AG09319 (cell line): ENCODE results near the gene NUBPL.

Source experiments
- DNase-seq: peaks from one replicate; pipeline ENCODE4 v3.0.0-alpha.2; 2010; ENCODE audit warnings: low read depth; ENCODE audit errors: extremely low read depth
- TF ChIP-seq, protein P1 (sequence below): IDR thresholded peaks from 2 replicates; pipeline ENCODE4 v1.5.1; 2011; ENCODE audit warnings: low read depth, mild to moderate bottlenecking, inconsistent platforms, low read length, moderate library complexity

Gene NUBPL

DNA sequence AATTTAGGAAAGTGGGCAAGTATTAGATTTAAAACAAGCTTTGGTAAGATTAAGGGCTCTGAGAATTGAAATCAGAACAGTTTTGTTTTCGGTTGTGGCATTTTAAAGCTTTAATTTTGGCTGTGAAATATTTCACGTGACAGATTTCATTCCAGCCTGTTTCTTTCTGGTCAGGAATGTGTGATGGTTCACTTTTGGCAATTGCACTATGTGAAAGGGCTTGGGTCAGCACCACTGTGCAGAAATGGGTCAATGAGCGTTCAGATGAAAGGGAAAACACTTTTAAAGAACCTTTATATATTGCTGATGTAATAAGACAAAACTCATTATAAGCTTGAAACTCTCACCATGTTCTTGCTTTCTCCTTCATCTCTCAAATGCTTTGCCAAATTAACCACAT is 17.1 kb downstream of the NUBPL start:
- TF ChIP-seq, protein P1, sequence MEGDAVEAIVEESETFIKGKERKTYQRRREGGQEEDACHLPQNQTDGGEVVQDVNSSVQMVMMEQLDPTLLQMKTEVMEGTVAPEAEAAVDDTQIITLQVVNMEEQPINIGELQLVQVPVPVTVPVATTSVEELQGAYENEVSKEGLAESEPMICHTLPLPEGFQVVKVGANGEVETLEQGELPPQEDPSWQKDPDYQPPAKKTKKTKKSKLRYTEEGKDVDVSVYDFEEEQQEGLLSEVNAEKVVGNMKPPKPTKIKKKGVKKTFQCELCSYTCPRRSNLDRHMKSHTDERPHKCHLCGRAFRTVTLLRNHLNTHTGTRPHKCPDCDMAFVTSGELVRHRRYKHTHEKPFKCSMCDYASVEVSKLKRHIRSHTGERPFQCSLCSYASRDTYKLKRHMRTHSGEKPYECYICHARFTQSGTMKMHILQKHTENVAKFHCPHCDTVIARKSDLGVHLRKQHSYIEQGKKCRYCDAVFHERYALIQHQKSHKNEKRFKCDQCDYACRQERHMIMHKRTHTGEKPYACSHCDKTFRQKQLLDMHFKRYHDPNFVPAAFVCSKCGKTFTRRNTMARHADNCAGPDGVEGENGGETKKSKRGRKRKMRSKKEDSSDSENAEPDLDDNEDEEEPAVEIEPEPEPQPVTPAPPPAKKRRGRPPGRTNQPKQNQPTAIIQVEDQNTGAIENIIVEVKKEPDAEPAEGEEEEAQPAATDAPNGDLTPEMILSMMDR = no peak
- DNase-seq = no peak

DNA sequence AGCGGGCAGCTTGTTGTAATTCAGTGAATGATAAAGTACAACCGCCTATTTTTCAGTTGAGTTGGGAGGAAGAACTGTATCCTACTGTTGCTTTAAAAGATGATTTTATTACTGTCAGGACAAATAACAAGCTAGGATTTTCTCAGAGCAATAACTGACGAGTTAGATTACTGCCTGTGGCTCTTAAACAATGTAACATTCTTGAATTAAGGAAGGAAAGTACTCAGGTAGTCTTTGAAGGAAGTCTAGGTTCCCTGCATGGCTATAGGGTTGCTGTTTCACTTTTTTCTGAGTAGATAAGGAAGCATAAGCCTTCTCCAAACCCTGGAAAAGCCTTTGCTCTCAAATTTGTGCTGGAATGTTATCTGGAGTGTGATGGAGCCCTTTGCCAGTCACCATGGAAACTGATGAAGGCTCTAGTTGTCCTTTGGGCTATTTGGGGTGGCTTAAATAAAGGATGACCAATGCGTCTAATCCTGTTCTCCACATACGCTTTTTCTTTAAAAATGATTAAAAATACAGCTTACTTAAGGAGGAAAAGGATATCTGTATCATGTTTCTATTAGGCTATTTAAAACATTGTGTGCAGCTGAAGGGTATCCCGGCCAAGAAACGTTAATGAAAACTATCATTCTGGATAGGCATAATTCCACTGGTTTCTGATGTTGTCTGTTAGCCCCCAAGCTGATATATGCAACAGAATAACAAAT is 17.7 kb downstream of the NUBPL start:
- TF ChIP-seq, protein P1 = no peak
- no peak for DNase-seq

- TF ChIP-seq, protein P1 = no peak
- DNase-seq = no peak
Observed at GRCh38 chr14:31580234-31580633, 19.0 kb downstream of the NUBPL start.

GRCh38 chr14:31582286-31582691 is 21.1 kb downstream of the NUBPL start:
- DNase-seq = no peak
- TF ChIP-seq, protein P1 = no peak

DNA sequence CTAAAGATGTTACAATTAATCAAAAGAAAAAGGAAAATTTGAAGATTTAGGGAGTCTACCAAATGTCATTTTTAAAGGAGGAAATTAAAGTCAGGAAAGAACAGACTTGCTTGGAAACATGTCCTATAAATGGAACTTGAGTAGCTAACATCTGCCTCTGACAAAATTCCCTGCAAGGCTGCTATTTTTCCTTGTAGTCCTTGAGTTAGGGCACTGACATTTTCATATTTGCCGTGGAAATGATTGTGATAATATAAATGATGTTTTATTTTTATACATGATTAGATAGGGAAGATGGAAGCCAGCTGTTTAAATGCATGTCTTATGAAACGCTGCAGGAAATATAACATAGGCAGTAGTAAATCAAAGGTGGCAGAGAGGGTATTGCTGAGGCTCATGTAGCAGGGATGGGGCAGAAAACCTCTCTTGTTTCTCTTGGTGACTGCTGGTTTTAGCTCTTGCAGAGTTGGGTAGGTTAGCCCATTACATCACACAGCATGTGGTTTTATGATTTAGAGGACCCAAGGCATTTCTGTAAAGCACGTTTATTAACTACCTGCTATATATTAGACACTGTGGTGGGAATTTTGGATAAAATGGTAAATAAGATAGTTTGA is 21.7 kb downstream of the NUBPL start:
- DNase-seq = no peak
- TF ChIP-seq, protein P1 = no peak

DNA sequence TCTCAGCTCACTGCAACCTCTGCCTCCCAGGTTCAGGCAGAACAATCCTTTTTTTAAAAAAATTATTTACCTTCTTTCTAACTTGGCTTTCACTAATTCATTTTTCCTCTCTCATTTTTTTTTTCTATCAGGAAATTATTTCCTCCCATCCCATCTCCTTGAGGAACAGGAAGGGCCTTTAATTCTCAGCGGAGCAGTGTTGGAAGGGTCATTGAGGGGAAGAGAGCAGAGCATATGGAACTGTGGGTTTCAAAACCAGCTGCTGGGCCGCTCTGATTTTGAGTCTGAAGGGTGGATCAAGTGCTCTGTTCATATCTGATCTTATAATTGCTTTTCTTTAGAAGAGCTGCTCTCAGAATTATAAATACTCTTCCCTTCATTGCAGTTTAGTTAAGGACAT is 29.0 kb downstream of the NUBPL start:
- DNase-seq = no peak
- TF ChIP-seq, protein P1 = no peak

DNA sequence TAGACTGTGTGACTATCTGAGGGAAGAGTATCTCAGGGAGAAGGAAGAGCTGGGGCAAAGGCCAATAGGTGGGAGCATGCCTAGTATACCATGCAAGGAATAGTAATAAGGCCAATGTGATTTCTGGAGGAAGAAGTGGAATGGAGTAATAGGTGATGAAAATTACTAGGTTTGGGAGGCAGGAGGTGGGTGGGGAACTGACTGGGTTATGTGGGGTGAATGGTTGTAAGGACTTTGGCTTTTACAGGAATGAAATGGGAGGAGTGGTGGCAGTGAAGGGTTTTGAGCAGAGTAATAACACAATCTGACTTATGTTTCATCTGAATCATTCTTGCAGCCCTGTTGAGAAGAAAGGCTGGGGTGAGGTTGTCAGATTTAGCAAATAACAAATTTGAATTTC is 30.9 kb downstream of the NUBPL start:
- TF ChIP-seq, protein P1 = no peak
- no peak for DNase-seq
